WTC11 (cell line): ENCODE data around the gene GRAMD4.

Experiments
- FOXP1 ChIP-seq: sonication (generic); formaldehyde crosslinking; IDR thresholded peaks from 2 replicates; pipeline ENCODE4 v1.8.0; 2022; ENCODE audit warnings: missing genetic modification reagents, mild to moderate bottlenecking, moderate library complexity, borderline replicate concordance
- HMGA2 ChIP-seq: fragments of 250-450 bp; sonication (Bioruptor Pico); IDR thresholded peaks from 2 replicates; pipeline ENCODE4 v1.4.0; 2021; ENCODE audit warnings: mild to moderate bottlenecking, moderate library complexity
- HMGXB4 ChIP-seq: sonication (generic); formaldehyde crosslinking; IDR thresholded peaks from 2 replicates; pipeline ENCODE4 v1.8.1; 2023; ENCODE audit warnings: mild to moderate bottlenecking, moderate library complexity, missing genetic modification reagents
- MAX ChIP-seq: sonication (generic); formaldehyde crosslinking; IDR thresholded peaks from 2 replicates; pipeline ENCODE4 v1.8.0; 2022; ENCODE audit warnings: mild to moderate bottlenecking, missing genetic modification reagents
- MYBL2 ChIP-seq: sonication (generic); formaldehyde crosslinking; IDR thresholded peaks from 2 replicates; pipeline ENCODE4 v1.8.1; 2023; ENCODE audit warnings: mild to moderate bottlenecking, moderate library complexity, missing genetic modification reagents
- NFE2L1 ChIP-seq: sonication (generic); formaldehyde crosslinking; IDR thresholded peaks from 2 replicates; pipeline ENCODE4 v1.8.1; 2023; ENCODE audit warnings: missing genetic modification reagents
- RELA ChIP-seq: sonication (generic); formaldehyde crosslinking; IDR thresholded peaks from 2 replicates; pipeline ENCODE4 v1.8.1; 2022; ENCODE audit warnings: missing genetic modification reagents, mild to moderate bottlenecking, borderline replicate concordance
- SP1 ChIP-seq: sonication (generic); formaldehyde crosslinking; conservative IDR thresholded peaks from 2 replicates; pipeline ENCODE4 v1.8.1; 2022; ENCODE audit warnings: missing genetic modification reagents
- TCF7 ChIP-seq: sonication (generic); formaldehyde crosslinking; IDR thresholded peaks from 2 replicates; pipeline ENCODE4 v1.8.0; 2022; ENCODE audit warnings: mild to moderate bottlenecking, low read depth, missing genetic modification reagents, moderate library complexity
- ZNF138 ChIP-seq: sonication (generic); formaldehyde crosslinking; conservative IDR thresholded peaks from 2 replicates; pipeline ENCODE4 v1.8.1; 2022; ENCODE audit warnings: mild to moderate bottlenecking, moderate library complexity, missing genetic modification reagents
- ZNF317 ChIP-seq: sonication (generic); formaldehyde crosslinking; IDR thresholded peaks from 2 replicates; pipeline ENCODE4 v1.8.1; 2023; ENCODE audit warnings: low read depth, mild to moderate bottlenecking, moderate library complexity, missing genetic modification reagents, borderline replicate concordance
- TF ChIP-seq, protein P1 (sequence below): fragments of 200-600 bp; IDR thresholded peaks from 2 replicates; pipeline ENCODE4 v1.8.0; 2022; ENCODE audit warnings: antibody characterized with exemption
- TF ChIP-seq, protein P2 (sequence below): sonication (generic); formaldehyde crosslinking; IDR thresholded peaks from 2 replicates; pipeline ENCODE4 v1.8.1; 2023; ENCODE audit warnings: mild to moderate bottlenecking, missing genetic modification reagents

- TF ChIP-seq, protein P1, sequence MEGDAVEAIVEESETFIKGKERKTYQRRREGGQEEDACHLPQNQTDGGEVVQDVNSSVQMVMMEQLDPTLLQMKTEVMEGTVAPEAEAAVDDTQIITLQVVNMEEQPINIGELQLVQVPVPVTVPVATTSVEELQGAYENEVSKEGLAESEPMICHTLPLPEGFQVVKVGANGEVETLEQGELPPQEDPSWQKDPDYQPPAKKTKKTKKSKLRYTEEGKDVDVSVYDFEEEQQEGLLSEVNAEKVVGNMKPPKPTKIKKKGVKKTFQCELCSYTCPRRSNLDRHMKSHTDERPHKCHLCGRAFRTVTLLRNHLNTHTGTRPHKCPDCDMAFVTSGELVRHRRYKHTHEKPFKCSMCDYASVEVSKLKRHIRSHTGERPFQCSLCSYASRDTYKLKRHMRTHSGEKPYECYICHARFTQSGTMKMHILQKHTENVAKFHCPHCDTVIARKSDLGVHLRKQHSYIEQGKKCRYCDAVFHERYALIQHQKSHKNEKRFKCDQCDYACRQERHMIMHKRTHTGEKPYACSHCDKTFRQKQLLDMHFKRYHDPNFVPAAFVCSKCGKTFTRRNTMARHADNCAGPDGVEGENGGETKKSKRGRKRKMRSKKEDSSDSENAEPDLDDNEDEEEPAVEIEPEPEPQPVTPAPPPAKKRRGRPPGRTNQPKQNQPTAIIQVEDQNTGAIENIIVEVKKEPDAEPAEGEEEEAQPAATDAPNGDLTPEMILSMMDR = no peak
- TF ChIP-seq MAX (CRISPR knock-in tag) (no peak), ZNF138 (no peak), FOXP1 (CRISPR knock-in tag) (no peak), HMGXB4 (no peak), ZNF317 (no peak), SP1 (no peak), TCF7 (CRISPR knock-in tag) (no peak), RELA (CRISPR knock-in tag) (no peak), MYBL2 (CRISPR knock-in tag) (no peak), NFE2L1 (CRISPR knock-in tag) (no peak), HMGA2 (no peak)
- TF ChIP-seq, protein P2, sequence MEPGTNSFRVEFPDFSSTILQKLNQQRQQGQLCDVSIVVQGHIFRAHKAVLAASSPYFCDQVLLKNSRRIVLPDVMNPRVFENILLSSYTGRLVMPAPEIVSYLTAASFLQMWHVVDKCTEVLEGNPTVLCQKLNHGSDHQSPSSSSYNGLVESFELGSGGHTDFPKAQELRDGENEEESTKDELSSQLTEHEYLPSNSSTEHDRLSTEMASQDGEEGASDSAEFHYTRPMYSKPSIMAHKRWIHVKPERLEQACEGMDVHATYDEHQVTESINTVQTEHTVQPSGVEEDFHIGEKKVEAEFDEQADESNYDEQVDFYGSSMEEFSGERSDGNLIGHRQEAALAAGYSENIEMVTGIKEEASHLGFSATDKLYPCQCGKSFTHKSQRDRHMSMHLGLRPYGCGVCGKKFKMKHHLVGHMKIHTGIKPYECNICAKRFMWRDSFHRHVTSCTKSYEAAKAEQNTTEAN (CRISPR knock-in tag) = no peak
Observed at GRCh38 chr22:46676479-46676878, 56.3 kb downstream of the GRAMD4 start.
